ENCODE results near the gene PDXP. TPM values are rescaled to one million over a fixed set of nuclear protein-coding genes. Genes with fewer than 3 reads are reported as not detected.

PDXP gene
- total RNA-seq, 1 donor: 9.9 TPM

DNA sequence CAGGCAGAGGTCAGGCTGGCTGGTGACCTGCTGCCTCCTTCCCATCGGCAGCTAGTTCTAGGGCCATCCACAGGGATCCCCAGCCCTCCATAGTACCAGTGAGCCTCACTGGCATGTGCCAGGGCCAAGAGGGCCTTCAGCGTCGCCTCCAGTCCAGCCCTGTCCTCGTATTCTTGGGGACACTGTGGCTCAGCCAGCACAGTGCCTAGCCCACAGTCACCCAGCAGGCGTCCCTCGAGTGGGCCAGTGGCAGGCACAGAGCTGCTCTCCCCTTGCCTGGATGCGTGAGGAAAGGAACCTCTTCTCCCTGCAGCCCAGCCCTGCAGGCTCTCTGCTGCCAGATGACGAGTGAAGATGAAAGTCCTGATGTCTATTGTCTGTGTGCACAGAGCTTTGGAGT, 29.7 kb upstream of the PDXP start:
- no peak for DNase-seq (ENCODE audit: low read depth)
- no peak overlapping the region for H3K4me3 ChIP-seq (ENCODE audit: low read depth, low read length)
- no peak for TF ChIP-seq CTCF (IDR thresholded peaks at IDR 0.05; ENCODE audit: insufficient read depth, low read depth, low read length)

GRCh38 chr22:37629928-37630327, 28.6 kb upstream of the PDXP start:
- TF ChIP-seq CTCF (IDR thresholded peaks at IDR 0.05; ENCODE audit: insufficient read depth, low read depth, low read length): no peak
- H3K4me3 ChIP-seq (ENCODE audit: low read depth, low read length): no peak overlapping the region
- DNase-seq (ENCODE audit: low read depth): no peak

- TF ChIP-seq CTCF (IDR thresholded peaks at IDR 0.05; ENCODE audit: insufficient read depth, low read depth, low read length): no peak
- DNase-seq (ENCODE audit: low read depth): no peak
- no peak overlapping the region for H3K4me3 ChIP-seq (ENCODE audit: low read depth, low read length)
These were observed 27.6 kb upstream of the PDXP start for GRCh38 chr22:37630839-37631435.

- H3K4me3 ChIP-seq (ENCODE audit: low read depth, low read length): no peak overlapping the region
- no peak for DNase-seq (ENCODE audit: low read depth)
- TF ChIP-seq CTCF (IDR thresholded peaks at IDR 0.05; ENCODE audit: insufficient read depth, low read depth, low read length): no peak
These were observed 26.9 kb upstream of the PDXP start for GRCh38 chr22:37631448-37632173.

GRCh38 chr22:37632174-37633088, 26.1 kb upstream of the PDXP start:
- TF ChIP-seq CTCF (IDR thresholded peaks at IDR 0.05; ENCODE audit: insufficient read depth, low read depth, low read length): no peak
- H3K4me3 ChIP-seq (ENCODE audit: low read depth, low read length): no peak overlapping the region
- no peak for DNase-seq (ENCODE audit: low read depth)

DNA sequence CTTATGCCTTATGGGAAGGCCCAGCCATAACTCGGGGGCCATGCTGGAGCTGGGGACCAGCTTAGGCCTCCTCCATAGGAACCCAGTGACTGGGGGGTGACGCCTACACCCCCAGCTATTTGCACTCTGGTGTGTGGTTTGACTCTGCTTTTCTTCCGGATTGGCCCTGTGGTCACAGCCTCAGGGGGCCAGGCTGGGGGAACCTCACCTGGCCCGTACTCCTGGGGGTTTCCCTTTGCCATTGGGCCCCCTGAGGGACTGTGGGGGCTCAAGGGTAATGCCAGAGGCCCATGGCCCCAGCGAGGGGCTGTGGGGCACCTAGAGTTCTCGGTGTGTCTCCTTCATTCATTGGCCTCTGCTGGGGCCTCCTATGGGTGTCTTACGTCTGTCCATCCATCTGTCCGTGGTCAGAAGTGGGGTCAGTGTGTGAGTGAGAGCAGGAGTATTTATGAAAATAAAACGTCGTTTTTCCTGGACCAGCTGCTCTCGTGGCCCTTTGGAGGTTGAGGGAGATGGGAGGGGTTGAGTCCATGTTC, 25.4 kb upstream of the PDXP start:
- no peak for DNase-seq (ENCODE audit: low read depth)
- no peak overlapping the region for H3K4me3 ChIP-seq (ENCODE audit: low read depth, low read length)
- no peak for TF ChIP-seq CTCF (IDR thresholded peaks at IDR 0.05; ENCODE audit: insufficient read depth, low read depth, low read length)
